HG03521 (cell line): ENCODE data around the gene MAP2K1.
"Not testable (repeated sequence)": the region's sequence is repeated elsewhere in the genome, so short reads cannot be mapped to it uniquely, and the experiment has no call there.

Experiments used
- ATAC-seq: cut with Tn5 transposase; IDR thresholded peaks from one replicate; pipeline ENCODE4 v1.9.1; 2021; ENCODE audit warnings: mild to moderate bottlenecking, moderate library complexity; ENCODE audit not compliant: unreplicated experiment

The MAP2K1 gene

GRCh38 chr15:66422347-66422746 lies 35.6 kb downstream of the MAP2K1 start:
- ATAC-seq: no peak

DNA sequence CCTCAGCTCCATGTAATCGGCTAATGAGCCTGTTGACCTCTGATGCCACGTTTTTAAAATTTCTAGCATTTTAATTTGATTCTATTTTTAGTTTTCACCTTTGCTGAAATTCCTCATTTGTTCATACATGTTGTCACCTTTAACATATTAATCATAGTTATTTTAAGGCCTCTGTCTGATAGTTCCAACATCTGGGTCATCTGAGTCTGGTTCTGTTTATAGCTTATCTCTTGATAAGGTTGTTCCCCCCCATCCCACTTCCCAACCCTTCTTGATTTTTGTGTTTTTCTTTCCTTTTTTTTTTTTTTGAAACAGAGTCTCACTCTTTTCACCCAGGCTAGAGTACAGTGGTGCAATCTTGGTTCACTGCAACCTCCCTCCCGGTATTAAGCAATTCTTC lies 36.4 kb downstream of the MAP2K1 start:
- ATAC-seq: no peak

DNA sequence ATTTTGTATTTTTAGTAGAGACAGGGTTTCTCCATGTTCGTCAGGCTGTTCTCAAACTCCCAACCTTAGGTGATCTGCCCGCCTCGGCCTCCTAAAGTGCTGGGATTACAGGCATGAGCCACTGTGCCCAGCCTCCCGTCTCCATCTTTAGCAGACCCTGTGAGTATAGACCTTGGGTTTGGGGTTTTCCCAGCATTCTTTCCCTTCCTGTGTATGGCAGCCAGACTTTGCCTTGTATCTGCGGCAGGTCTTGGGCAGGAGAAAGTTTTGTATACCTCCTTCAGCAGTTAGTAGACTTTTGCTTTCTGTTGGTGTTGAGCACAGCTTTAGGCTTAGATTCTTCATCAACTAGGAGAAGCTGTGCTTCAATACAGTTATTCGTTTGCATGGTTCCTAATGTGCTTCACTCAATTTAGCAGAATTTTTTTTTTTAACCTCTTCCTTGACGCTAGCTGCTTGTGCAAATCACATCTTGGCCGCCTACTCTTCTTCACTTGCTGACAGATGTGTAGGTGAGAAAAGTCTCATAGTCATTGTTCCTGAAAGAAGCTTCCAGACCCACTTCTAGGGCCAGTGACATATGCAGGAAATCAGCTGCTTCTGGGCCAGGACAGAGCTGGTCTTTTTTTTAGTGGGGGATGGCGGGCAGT lies 38.4 kb downstream of the MAP2K1 start:
- no peak for ATAC-seq

GRCh38 chr15:66425837-66426236 lies 39.1 kb downstream of the MAP2K1 start:
- ATAC-seq: no peak

- no peak for ATAC-seq
Measured at GRCh38 chr15:66429117-66429516, 42.4 kb downstream of the MAP2K1 start.

DNA sequence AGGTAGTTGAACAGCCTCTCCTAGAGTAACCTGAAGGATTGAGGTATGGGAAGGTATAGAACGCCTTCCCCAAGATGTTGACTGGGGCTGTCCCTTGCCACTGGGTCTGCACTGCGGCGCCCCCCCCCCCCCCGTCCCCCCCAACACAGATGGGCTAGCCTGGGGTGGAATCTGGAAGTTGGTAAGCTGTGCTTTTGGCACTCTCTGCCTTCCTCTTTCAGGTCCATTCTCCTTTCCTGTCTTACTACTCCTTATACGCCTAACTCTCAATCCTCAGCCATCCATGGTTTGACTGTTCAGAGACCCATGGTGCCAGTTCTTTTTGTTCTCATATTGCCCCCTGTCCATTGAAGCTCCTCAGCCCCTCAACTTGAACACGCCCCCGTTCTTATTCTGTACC lies 42.8 kb downstream of the MAP2K1 start:
- no peak for ATAC-seq

- ATAC-seq: no peak
Measured at GRCh38 chr15:66430627-66431255, 44.0 kb downstream of the MAP2K1 start.

DNA sequence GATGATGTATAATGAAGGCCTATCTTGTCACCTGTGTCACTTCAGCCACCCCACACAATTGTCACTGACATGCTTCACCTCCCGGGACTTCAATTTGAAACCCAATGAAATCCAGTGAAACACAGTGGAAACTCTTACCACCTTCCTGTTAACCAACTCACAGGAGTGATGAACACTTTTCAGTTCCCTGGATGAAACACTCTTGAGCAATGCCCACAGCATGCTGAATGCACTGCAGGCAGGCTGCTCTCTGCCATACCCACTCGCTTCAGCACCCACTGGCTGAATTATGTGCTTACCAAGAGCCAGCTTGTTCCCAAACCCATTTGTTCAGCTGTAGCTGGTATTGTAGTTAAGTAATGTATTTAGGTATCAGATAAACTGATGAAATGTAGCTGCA lies 47.0 kb downstream of the MAP2K1 start:
- ATAC-seq: no peak

GRCh38 chr15:66440501-66440900 lies 53.8 kb downstream of the MAP2K1 start:
- no peak for ATAC-seq

GRCh38 chr15:66452420-66452819 lies 65.7 kb downstream of the MAP2K1 start:
- ATAC-seq: no peak

DNA sequence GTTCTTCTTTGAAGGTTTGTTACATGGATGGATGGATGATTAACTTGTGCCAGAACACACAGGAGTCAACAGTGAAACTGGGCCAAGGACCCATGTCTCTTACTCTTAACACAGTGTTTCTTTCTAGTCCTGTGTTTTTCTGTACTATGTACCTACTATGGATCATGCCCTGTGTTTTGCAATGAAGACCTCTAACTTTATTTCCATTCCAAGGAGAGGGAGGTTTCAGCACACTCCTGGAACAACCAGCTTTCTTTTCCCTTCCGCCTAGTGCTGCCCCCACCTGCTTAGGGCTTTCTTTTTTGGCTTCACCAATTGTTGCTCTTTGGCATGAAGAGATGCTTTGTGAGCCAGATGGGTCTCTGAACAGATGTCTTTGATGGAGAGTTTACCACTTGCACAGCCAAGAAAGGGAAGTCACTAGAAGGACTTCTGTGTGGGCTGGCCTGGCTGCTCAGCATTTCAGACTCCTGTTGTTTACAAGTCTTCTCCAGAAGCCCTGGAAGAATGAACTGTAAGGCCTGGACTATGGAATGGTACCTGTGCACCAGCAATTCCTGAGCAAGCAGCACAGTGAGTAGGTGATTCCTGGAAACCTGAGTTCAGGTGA lies 66.4 kb downstream of the MAP2K1 start:
- no peak for ATAC-seq

- ATAC-seq: no peak
Measured at GRCh38 chr15:66454143-66454542, 67.4 kb downstream of the MAP2K1 start.

GRCh38 chr15:66456211-66456610 lies 69.5 kb downstream of the MAP2K1 start:
- ATAC-seq: no peak

DNA sequence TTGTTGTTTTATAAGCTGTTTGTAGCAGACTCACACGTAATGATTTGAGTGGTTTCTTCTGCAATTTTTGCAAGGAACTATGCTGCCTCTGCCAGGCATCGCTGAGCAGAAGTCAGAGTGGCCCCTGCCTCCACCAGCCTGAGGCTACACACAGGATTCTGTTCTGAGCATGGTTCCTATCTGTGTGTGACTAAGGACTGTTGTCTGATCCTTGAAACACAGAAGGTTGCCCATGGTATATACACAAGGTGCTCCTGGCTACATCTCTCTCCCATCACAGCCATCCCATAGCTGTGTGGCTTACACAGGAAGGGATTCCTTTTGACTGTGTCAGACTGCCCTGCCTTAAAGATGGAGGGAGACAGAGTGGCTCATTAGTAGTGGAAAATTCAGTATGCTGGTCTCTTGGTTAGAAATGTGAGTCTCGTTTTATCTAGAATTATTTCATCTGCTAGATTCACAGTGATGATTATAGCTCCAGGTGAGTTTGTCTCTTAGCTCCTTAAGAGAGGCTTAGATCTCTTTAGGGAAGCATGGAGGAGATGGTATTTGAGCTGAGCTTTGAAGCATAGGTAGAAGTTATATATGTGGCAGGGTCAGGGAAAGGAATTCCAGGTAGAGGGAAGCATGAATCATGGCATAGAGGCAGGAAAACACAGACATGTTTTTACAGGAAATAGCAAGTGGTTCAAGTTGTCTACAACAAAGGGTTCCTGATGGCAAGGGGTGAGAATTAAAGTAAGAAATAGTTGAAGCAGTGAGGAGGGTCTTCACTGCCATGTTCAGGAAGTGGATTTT lies 73.3 kb downstream of the MAP2K1 start:
- ATAC-seq: no peak

DNA sequence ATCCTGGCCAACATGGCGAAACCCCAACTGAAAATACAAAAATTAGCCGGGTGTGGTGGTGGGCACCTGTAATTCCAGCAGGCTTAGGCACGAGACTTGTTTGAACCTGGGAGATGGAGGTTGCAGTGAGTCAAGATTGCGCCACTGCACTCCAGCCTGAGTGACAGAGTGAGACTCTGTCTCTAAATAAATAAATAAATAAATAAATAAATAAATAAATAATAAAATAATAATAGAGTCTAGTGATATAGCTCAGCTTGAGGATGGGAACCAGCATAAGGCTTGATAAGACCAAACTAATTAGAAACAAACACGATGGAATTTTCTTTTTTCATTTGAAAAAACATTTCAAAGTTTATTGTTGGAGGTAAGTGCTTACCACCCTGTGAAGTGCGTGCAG lies 74.6 kb downstream of the MAP2K1 start:
- ATAC-seq: not testable (repeated sequence)

DNA sequence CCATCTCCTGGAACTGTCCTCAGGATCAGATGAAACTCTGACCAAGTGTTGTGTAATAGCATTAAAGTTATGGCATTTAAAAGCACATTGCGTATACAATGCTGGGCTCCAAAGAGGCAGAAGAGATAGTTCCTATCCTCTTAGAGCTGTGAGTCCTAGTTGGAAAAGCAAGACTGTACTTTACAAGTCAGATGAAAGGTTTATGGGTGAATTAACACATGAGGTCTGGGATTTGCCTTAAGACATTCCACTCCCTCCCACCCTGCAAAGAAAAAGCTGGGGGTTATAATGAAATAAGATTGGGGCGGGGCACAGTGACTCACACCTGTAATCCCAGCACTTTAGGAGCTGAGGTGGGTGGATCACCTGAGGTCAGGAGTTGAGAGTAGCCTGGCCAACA lies 75.2 kb downstream of the MAP2K1 start:
- ATAC-seq: no peak

GRCh38 chr15:66462627-66463026 lies 75.9 kb downstream of the MAP2K1 start:
- no peak for ATAC-seq

DNA sequence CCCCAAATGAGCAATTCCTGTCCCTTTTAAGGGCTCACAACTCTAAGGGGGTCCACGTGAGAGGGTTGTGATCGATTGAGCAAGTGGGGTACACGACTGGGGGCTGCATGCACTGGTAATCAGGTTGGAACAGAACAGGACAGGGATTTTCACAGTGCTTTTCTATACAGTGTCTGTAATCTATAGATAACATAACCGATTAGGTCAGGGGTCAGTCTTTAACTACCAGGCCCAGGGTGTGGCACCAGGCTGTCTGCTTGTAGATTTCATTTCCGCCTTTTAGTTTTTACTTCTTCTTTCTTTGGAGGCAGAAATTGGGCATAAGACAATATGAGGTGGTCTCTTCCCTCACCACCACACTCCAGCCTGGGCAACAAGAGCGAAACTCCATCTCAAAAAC lies 78.6 kb downstream of the MAP2K1 start:
- ATAC-seq: not testable (repeated sequence)

GRCh38 chr15:66467162-66468040 lies 80.7 kb downstream of the MAP2K1 start:
- not testable (repeated sequence) for ATAC-seq

GRCh38 chr15:66470825-66471224 lies 84.1 kb downstream of the MAP2K1 start:
- ATAC-seq: not testable (repeated sequence)
